Fibroblast of skin of right biceps (primary cell): ENCODE data around the gene CCDC38.

Experiments used
- DNase-seq: peaks from one replicate; pipeline ENCODE4 v3.0.0-alpha.2; 2013

Gene CCDC38

GRCh38 chr12:95960241-95960640 is 17.8 kb upstream of the CCDC38 start:
- no peak for DNase-seq

DNA sequence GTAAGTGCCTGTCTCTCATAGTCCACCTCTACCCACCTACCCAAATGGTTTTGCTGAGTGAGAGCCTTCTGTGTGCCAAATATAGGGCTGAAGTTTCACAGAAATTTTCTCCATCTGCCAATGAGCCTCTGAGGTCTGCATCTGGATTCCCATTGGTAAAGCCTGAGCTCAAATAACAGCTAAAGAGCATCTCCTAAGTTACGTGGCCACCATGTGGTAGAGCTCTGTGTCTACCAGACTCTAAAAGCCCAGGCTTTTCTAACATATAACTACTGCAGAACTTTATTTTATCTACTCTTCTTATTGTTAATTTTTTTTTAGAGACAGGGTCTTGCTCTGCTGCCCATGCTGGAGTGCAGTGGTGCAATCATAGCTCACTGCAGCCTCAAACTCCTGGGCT is 16.7 kb upstream of the CCDC38 start:
- DNase-seq, result peak; percentile 7

DNA sequence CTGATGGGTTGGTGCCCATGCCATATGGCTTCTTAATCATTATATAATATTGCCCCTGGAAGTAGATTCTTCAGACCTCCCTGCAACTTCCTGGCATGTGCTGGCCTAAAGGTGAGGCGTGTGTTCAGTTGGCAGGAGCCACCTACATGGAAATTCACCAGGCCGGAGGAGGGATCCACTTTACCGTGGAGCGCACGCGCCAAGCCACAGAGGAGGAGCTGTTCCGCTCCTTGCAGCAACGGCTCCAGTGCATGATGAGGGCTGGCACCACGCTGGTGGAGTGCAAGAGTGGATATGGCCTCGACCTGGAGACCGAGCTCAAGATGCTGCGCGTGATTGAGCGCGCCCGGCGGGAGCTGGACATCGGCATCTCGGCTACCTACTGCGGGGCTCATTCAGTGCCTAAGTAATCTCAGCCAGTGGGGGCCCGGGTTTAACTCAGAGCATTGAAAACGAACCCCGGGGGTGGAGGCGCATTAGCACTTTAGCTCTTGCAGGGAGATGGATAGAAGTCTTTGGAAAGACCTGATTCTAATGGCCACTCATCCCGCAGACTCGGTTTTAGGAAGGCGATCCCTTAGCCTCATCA is 14.2 kb upstream of the CCDC38 start:
- DNase-seq, result no peak

DNA sequence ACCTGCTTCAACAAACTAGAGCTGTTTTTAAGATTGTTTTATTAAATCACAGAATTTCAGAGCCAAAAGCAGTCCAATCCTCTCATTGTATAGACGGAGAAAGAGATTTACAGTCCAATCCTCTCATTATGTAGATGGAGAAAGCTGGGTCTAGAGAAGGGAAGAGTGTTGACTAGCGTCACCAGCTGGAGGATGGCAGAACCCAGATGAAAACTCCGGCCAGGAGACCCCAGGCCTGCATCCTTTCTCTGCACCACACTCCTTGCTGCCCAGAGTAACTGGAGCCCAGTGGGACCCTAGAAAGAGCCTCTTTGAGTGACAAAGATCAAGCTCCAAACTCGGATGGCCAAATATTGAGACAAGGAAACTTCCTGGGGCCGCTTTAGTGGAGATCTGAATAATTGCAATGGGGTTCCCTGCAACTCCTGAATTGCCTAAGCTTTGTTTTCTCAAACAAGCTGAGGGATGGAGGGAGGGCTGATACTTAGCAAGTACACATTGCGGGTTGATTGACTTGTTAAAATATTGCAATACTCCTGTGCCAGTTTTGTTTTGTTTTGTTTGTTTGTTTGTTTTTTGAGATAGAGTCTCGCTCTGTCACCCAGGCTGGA is 13.2 kb upstream of the CCDC38 start:
- DNase-seq, result no peak

DNA sequence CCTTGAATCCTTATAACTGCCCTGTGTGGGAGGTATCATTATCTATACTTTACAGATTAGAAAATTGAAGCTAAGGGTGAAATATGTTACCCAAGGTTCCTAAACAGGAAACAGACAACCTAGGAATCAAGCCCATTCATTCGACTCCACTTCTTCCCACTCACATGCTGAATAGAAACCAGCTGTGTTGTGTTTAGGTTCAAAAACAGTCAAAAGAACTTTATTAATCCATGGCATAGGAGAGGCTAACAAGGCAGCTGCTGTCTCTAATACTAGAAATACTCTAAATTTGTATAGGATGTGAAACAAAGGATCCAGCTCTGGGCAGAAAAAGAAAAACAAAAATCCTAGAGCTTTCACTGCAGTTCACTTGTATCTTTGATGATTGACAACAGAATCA is 10.6 kb upstream of the CCDC38 start:
- no peak for DNase-seq

DNA sequence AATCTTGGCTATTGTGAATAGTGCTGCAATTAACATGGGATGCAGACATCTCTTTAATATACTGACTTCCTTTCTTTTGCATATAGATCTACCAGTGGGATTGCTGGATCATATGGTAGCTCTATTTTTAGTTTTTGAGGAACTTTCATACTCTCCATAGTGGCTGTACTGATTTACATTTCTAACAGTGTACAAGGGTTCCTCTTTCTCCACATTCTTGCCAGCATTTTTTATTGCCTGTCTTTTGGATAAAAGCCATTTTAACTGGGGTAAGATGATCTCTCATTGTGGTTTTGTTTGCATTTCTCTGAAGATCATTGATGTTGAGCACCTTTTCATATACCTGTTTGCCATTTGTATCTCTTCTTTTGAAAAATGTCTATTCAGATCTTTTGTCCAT is 9.1 kb upstream of the CCDC38 start:
- DNase-seq, result no peak

GRCh38 chr12:95949477-95950206 is 7.2 kb upstream of the CCDC38 start:
- no peak for DNase-seq

GRCh38 chr12:95944108-95944704 is 1.8 kb upstream of the CCDC38 start:
- DNase-seq, result no peak

GRCh38 chr12:95943330-95943842 is 972 bp upstream of the CCDC38 start, which contains the start of gene AMDHD1:
Gene AMDHD1, plus strand, starts transcription at chr12:95943331. Its CDS starts 68 bp downstream, at chr12:95943399.
- DNase-seq, result peak; percentile 45

DNA sequence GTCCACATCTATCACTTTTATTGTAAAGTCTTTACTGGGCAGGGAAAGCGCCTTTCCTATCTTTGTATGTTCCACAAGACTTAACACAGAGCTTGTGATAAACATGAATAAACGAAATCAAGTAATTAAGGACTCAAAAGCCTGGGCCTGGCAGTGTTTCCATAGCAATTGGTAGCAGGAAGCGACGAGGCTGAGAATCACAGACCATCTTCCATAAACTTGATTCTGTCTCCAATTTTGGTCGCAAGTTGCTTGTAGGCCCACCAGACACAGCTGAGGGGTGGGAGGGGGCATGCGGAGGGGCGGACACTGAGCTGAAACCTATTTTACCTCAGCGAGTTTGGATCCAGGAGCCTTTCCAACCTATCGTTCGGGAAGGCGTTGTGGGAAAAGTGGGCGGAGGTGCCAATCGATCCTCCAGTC is 302 bp downstream of the CCDC38 start:
- no peak for DNase-seq

- no peak for DNase-seq
Observed at GRCh38 chr12:95940514-95940913, 1.9 kb downstream of the CCDC38 start.

DNA sequence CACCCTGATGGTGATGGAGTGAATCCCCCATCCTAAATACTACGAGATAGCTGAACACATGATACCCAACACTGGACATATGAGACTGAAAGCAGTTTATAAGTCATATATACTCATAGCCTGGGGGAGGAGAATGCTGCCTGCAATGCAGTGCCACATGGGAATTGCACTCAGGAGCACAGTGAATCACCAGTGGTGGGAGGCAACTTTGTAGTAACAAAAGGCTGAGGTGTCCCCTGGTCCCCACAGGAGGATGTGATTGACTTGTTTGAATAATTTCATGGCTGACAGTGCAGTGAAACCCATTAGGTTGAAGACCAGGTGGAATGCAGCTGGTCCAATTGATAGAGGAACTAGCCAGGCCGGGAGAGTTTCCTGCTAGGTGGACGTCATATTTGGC is 20.2 kb downstream of the CCDC38 start:
- DNase-seq, result peak; percentile 53

DNA sequence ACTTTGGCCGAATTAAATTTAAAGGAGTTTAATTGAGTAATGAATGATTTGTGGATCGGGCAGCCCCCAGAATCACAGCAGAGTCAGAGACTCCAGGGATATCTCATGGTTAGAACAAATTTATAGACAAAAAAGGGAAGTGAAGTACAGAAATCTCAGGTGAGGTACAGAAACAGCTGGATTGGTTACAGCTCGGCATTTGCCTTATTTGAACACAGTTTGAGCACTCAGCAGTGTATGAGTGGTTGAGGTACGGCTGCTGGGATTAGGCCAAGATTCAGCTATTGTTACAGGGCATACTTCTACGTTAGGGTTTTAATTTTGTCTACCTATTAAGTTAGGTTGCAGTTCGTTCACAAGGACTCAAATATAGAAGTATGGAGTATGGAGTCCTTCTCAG is 23.3 kb downstream of the CCDC38 start:
- DNase-seq, result no peak

GRCh38 chr12:95918194-95918993 is 24.0 kb downstream of the CCDC38 start:
- peak; percentile 39 for DNase-seq

- DNase-seq, result no peak
Observed at GRCh38 chr12:95909871-95910270, 32.5 kb downstream of the CCDC38 start.

DNA sequence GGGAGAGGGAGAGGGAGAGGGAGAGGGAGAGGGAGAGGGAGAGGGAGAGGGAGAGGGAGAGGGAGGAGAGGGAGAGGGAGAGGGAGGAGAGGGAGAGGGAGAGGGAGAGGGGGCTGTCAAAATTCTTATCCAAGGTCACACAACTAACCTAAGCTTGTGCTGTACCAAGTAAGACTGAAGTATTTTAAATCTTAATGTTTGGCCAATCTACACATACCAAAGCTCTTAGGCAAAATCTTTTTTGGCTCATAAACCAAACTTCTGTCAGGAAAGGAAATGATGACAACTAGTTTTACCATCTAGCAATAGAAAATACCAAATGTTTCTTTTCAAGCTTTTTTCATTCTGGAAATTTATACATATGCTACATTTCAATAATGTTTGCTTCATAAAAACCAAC is 33.8 kb downstream of the CCDC38 start:
- DNase-seq, result peak; percentile 71

DNA sequence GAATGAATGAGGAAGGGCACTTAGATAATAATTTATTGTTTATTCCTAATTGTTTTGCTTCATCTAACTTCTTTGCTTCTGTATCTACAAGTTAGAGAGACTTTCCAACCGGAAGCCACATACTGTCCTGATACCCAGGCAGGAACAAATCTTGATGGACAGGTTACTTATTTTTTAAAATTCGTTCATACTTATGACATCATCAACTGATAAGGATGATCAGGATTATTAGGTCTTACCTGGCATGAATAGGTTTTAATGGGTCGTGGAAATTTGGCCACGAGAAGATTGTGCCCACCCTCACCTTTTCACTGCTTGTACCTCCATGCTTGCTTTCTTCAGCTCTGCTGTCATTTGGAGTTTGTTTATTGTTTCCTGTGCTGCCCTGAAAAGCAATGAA is 44.3 kb downstream of the CCDC38 start:
- no peak for DNase-seq

GRCh38 chr12:95896846-95897245 is 45.6 kb downstream of the CCDC38 start:
- DNase-seq, result no peak

GRCh38 chr12:95890958-95891357 is 51.5 kb downstream of the CCDC38 start:
- no peak for DNase-seq

DNA sequence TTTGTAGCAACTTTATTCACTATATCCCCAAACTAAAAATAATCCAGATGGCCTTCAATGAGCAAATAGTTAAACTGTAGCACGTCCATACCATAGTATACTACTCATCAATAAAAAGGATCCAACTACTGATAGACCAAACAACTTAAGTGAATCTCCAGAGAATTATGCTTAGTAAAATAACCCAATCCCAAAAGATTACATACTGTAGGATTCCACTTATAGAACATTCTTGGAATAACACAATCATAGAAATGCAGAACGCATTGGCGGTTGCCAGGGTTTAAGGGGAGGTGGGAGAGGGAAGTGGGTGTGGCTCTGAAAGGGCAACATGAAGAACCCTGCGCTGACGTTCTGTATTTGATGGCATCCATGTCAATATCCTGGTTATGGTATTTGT is 55.1 kb downstream of the CCDC38 start:
- peak; percentile 18 for DNase-seq

DNA sequence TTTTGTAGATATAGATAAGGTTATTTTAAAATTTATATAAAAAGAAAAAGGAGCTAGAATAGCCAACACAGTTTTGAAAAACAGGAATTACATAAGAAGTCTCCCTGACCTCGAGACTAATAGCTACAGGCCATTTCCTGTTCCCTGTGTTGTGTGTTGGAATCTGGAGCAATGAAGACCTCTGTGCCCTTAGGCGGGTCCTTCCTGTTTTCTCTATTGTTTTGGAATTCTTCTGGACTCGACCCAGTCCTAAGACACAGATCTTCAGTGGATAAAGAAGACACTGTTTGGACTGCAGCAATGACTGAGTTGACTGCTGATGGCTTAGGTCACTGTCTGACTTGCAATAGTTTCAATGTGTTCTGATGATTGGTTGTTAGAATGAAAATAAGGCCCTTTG is 57.4 kb downstream of the CCDC38 start:
- DNase-seq, result no peak

DNA sequence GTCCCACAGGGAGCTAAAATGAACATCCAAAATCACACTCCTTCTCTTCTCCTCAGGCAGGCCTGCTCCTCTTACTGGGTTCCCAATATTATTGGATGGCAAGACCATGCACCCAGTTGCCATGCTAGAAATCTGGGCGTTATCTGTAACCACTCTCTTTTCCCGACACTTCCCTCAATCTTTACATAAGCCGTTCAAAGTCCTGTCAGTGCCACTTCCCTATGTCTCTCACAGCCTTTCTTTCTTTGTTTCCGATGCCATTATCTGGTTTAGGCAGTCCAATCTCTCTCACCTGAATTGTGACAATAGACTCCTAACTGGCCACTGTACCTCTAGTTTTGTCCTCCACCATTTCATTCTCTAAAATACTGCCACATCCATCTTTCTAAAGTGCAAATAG is 59.5 kb downstream of the CCDC38 start:
- no peak for DNase-seq

DNA sequence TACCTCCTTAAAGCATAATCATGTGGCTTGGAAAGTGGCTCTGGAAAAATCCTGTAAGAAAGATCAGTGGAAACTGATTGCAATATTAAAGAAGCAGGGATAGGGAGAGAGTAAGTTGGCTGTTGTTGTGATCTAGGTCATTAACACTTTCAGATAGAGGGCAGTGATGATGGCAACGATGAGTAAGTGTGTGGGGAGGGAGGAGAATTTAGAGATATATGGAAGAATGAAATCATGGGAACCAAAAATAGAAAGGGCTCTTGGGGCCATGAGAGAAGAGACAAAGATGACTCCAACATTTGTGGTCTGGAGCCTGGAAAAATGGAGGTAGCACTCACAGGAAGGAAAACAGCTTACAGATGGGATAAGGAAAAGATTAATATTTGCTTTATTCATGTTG is 60.3 kb downstream of the CCDC38 start:
- DNase-seq, result peak; percentile 73
